Smooth muscle cell (in vitro differentiated cells): ENCODE results near the gene MPHOSPH9. TPM values are rescaled to one million over a fixed set of nuclear protein-coding genes. Genes with fewer than 3 reads are reported as not detected.
A peak's percentile ranks its signal among the peaks of the same experiment; 100 is the strongest.

ENCODE experiments used
- DNase-seq: peaks from one replicate; lab custom pipeline; 2025; ENCODE audit not compliant: unreplicated experiment; lab: John Stamatoyannopoulos, UW
- H2AFZ ChIP-seq: fragments of 200-600 bp; sonication (generic); 2 replicates; pipeline ENCODE4 v1.6.0; 2016; ENCODE audit warnings: antibody characterized with exemption, low read depth, mild to moderate bottlenecking
- H3F3A ChIP-seq: fragments of 200-600 bp; sonication (generic); 2 replicates; pipeline ENCODE4 v1.6.0; 2017; ENCODE audit warnings: antibody characterized with exemption, low read depth
- H3K27ac ChIP-seq: fragments of 200-600 bp; sonication (generic); 2 replicates; pipeline ENCODE4 v1.5.1; 2016; ENCODE audit warnings: low read depth, mild to moderate bottlenecking
- H3K27me3 ChIP-seq: fragments of 200-600 bp; sonication (generic); 2 replicates; pipeline ENCODE4 v1.6.1; 2016; ENCODE audit warnings: low read depth, mild to moderate bottlenecking
- H3K36me3 ChIP-seq: fragments of 200-600 bp; sonication (generic); 2 replicates; pipeline ENCODE4 v1.5.1; 2016; ENCODE audit warnings: low read depth
- H3K4me1 ChIP-seq: fragments of 200-600 bp; sonication (generic); 2 replicates; pipeline ENCODE4 v1.5.1; 2016; ENCODE audit warnings: low read depth
- H3K4me2 ChIP-seq: fragments of 200-600 bp; sonication (generic); 2 replicates; pipeline ENCODE4 v1.6.0; 2016; ENCODE audit warnings: mild to moderate bottlenecking
- H3K4me3 ChIP-seq: fragments of 200-600 bp; sonication (generic); 2 replicates; pipeline ENCODE4 v1.5.1; 2016; ENCODE audit warnings: mild to moderate bottlenecking
- H3K79me2 ChIP-seq: fragments of 200-600 bp; sonication (generic); 2 replicates; pipeline ENCODE4 v1.6.0; 2016; ENCODE audit warnings: low read depth, mild to moderate bottlenecking
- H3K9ac ChIP-seq: fragments of 200-600 bp; sonication (generic); 2 replicates; pipeline ENCODE4 v1.6.0; 2016; ENCODE audit warnings: low read depth
- H3K9me3 ChIP-seq: fragments of 200-600 bp; sonication (generic); replicated peaks from 2 replicates; pipeline ENCODE4 v1.5.1; 2016; ENCODE audit warnings: low read depth
- H4K20me1 ChIP-seq: fragments of 200-600 bp; sonication (generic); 2 replicates; pipeline ENCODE4 v1.6.0; 2016; ENCODE audit warnings: low read depth
- WGBS: methylation state at CpG from one replicate; pipeline ENCODE4 v1.1.7; 2016; ENCODE audit warnings: low lambda C conversion rate; 5-methylcytosine and 5-hydroxymethylcytosine counted together
- polyA plus RNA-seq: library from polyadenylated mRNA; unstranded; fragments of >200 nt; fragmentation: Nextera tagmentation; extraction: Ambion mirVana; gene quantifications from 2 replicates; pipeline ENCODE4 v1.2.1, GENCODE V29; 2016
- total RNA-seq: library from RNA; depleted of rRNA; stranded (reverse); fragments of >200 nt; gene quantifications from 2 replicates; pipeline ENCODE4 v1.2.3, GENCODE V29; 2014
- TF ChIP-seq, protein P1 (sequence below): fragments of 200-600 bp; sonication (generic); IDR thresholded peaks from 2 replicates; pipeline ENCODE4 v1.5.1; 2017; ENCODE audit warnings: borderline replicate concordance, mild to moderate bottlenecking, antibody characterized with exemption; ENCODE audit not compliant: insufficient read depth, poor library complexity, severe bottlenecking

The MPHOSPH9 gene
- total and polyA plus RNA-seq, 2 experiments from 2014 or later = 7.4 to 70.8 TPM

DNA sequence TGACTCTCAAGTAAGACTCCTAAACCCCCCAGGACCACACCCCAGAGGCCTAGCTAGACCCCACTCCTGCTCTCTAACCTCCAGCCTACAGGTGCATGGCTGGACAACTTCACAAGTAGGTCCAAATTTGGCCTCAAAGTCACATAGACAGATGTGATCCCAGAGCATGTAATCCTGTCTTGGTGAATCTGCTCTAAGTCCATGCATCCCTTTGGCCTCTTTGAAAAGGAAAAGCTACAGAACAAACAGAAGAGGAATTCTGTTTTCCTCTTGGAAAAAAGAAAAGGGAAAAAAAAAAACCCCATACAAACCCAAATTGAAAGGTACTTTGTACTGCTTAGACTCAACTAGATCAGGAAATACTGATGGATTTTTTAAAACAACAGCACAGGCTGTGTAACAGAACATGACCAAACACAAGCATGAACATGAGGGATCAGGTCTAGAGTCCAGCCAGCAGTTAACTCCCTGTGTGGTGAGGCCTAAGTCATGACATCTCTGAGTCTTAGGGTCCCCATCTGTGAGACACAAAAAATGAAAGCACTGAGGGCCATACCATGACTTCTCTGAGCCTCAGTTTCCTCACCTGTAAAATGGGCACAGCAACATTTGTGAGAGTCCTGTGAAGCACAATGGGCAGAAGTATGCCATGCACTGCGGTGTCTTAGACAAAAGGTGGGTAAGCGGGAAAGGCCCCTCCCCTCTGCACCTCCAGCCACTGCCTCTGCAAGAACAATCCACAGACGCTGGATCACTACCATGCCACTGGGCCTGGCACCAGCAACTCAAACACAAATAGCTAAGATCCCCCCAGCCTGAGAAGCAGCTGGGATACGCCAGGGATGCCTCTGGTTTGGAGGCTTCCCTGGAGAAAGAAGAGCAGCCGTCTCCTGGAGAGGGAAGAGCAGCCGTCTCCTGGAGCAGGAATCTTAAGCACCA is 92.0 kb downstream of the MPHOSPH9 start:
- 70% methylated on average over 6 of the region's 6 CpGs for WGBS
- no peaks in the 10 kb centered on the region for H3K27me3 ChIP-seq
- peaks cover 27% of the 10 kb centered on the region for H3K4me1 ChIP-seq
- no peaks in the 10 kb centered on the region for H3K9me3 ChIP-seq
- DNase-seq = no peak
- H3K4me3 ChIP-seq = no peak overlapping the region
- H4K20me1 ChIP-seq = peaks cover 10% of the 10 kb centered on the region
- peak overlapping the region; percentile 73 for H3K4me2 ChIP-seq
- no peaks in the 10 kb centered on the region for H3K36me3 ChIP-seq
- TF ChIP-seq, protein P1, sequence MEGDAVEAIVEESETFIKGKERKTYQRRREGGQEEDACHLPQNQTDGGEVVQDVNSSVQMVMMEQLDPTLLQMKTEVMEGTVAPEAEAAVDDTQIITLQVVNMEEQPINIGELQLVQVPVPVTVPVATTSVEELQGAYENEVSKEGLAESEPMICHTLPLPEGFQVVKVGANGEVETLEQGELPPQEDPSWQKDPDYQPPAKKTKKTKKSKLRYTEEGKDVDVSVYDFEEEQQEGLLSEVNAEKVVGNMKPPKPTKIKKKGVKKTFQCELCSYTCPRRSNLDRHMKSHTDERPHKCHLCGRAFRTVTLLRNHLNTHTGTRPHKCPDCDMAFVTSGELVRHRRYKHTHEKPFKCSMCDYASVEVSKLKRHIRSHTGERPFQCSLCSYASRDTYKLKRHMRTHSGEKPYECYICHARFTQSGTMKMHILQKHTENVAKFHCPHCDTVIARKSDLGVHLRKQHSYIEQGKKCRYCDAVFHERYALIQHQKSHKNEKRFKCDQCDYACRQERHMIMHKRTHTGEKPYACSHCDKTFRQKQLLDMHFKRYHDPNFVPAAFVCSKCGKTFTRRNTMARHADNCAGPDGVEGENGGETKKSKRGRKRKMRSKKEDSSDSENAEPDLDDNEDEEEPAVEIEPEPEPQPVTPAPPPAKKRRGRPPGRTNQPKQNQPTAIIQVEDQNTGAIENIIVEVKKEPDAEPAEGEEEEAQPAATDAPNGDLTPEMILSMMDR = no peak
- H3F3A ChIP-seq = peaks cover 18% of the 10 kb centered on the region
- H3K79me2 ChIP-seq = peaks cover 40% of the 10 kb centered on the region
- H3K9ac ChIP-seq = no peak overlapping the region
- peak overlapping the region; percentile 71 for H3K27ac ChIP-seq
- H2AFZ ChIP-seq = no peak overlapping the region

GRCh38 chr12:123139926-123140675 is 92.8 kb downstream of the MPHOSPH9 start:
- TF ChIP-seq, protein P1 = no peak
- peaks cover 18% of the 10 kb centered on the region for H3F3A ChIP-seq
- H3K4me2 ChIP-seq = peak overlapping the region; percentile 67
- no peak for DNase-seq
- no peaks in the 10 kb centered on the region for H3K9me3 ChIP-seq
- no peak overlapping the region for H2AFZ ChIP-seq
- H3K9ac ChIP-seq = no peak overlapping the region
- peaks cover 10% of the 10 kb centered on the region for H4K20me1 ChIP-seq
- peak overlapping the region; percentile 31 for H3K27ac ChIP-seq
- WGBS = 64% methylated on average over 6 of the region's 6 CpGs
- H3K4me3 ChIP-seq = no peak overlapping the region
- peaks cover 31% of the 10 kb centered on the region for H3K79me2 ChIP-seq
- H3K4me1 ChIP-seq = peaks cover 27% of the 10 kb centered on the region
- H3K36me3 ChIP-seq = no peaks in the 10 kb centered on the region
- no peaks in the 10 kb centered on the region for H3K27me3 ChIP-seq

- no peak overlapping the region for H3K27ac ChIP-seq
These were observed 97.3 kb downstream of the MPHOSPH9 start for GRCh38 chr12:123135688-123136087.

More at GRCh38 chr12:123135688-123136087, 97.3 kb downstream of the MPHOSPH9 start:
- Histone ChIP-seq H3K79me2 (peaks cover 18% of the 10 kb centered on the region), H3K36me3 (no peaks in the 10 kb centered on the region), H3K4me3 (no peak overlapping the region), H3K9ac (no peak overlapping the region), H3K27me3 (no peaks in the 10 kb centered on the region), H3K9me3 (no peaks in the 10 kb centered on the region), H4K20me1 (no peaks in the 10 kb centered on the region), H3K4me2 (no peak overlapping the region), H3F3A (no peaks in the 10 kb centered on the region), H3K4me1 (peaks cover 17% of the 10 kb centered on the region), H2AFZ (no peak overlapping the region)
- DNase-seq = no peak
- WGBS = 75% methylated on average over 8 of the region's 8 CpGs
- TF ChIP-seq, protein P1 = no peak
